GM08714 (cell line): ENCODE measurements around the gene BLOC1S1.

Experiments
- H3K4me3 ChIP-seq: fragments of 200-500 bp; sonication (Bioruptor generic); 2 replicates; pipeline ENCODE4 v1.5.1; 2014; ENCODE audit warnings: mild to moderate bottlenecking, low read length, inconsistent platforms
- ZNF274 ChIP-seq: IDR thresholded peaks from 2 replicates; pipeline ENCODE4 v1.6.1; 2012; ENCODE audit warnings: mild to moderate bottlenecking, low read depth, low read length

BLOC1S1 gene

DNA sequence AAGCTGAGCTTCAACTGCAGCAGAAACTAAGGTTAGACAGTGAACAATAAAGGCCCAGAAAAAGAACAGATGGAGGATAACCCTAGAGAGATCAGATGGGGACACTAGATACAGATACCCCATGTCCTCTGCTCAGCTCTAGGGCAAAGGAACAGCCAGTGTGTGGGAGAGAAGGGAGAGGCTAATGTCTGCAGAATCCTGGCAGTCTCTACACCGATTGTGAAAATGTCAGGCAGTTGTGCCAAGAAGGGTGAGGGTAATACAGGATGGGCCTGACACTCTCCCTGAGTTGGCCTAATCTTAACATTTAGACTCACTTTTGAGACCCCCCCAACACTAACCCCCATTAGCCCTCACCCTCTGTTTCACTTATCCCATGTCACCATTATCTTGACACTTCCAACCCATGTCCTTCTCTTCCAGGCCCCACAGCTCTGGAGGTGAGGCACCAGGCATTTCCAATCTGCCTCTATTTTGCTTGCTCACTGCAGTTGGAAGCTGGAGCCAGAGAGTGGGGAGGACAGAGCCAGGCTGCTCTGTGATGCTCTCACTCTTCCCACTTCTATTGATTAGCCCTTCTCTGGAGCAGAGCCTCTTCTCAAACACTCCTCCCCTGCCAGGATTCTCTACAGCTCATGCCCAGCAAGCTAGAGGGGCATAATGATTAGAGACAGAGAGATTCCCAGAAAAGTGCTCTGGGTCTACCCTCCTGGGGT is 3.0 kb upstream of the BLOC1S1 start:
- H3K4me3 ChIP-seq, result no peak overlapping the region
- no peak for TF ChIP-seq ZNF274

DNA sequence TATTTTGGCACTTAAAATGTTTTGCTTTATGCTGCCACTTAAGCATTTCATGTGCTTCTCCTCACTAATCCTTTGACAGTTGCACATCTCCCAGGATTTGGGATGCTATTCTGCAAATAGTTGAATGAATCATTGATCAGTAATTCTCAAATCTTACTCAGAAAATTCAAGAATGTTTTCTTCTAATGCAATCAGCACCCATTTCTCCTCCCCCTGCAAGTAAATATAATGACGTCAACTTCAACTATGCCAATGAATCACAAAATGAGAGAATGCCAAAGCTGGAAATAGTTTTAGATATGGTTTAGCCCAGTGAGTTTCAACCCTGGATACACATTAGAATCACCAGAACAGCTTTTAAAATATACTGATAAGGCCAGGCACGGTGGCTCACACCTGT is 2.1 kb upstream of the BLOC1S1 start:
- no peak overlapping the region for H3K4me3 ChIP-seq
- TF ChIP-seq ZNF274, result no peak

DNA sequence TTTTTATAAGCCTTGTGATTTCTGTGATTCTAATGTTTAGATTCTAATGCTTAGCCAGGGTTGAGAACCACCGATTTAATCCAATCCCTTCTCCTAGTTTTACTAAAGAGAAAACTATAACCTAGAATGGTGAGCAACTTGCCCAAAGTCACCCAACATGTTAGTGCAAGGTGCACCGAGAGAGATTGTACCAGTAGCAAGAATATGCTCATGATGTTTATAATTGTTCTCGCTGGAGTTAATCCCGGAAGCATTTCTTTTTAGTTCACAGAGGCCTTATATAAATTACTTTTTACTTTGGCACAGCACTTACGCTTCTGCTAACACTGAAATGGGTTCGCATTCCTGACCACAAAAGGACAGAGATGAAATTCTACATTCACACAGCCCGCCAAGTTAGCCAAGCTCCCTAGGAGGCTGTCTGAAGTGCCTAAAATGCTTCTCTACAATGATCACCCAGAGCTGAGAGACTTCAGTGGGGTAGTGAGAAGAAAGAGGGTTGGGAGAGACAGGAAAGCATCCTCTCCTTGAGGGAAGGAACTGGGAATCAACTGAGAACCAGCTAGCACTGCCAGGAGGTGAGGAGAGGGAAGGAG is 579 bp upstream of the BLOC1S1 start:
- H3K4me3 ChIP-seq, result peak overlapping the region; percentile 65
- TF ChIP-seq ZNF274, result no peak

DNA sequence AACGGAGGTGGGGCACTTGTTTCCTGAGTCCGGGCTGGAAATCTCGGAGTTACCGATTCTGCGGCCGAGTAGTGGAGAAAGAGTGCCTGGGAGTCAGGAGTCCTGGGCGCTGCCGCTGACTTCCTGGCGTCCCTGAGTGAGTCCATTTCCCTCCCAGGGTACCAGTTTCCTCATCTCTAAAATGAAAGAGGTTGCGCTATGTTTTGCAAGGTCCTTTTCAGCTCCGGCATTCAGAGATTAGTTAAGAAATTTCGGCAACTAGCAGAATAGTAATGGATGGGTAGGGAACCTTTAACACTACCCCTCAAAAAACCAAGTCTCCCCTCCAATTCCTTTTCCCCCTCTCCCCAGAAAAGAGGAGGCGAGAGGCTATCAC is 724 bp downstream of the BLOC1S1 start:
- no peak for TF ChIP-seq ZNF274
- peak overlapping the region; percentile 65 for H3K4me3 ChIP-seq

DNA sequence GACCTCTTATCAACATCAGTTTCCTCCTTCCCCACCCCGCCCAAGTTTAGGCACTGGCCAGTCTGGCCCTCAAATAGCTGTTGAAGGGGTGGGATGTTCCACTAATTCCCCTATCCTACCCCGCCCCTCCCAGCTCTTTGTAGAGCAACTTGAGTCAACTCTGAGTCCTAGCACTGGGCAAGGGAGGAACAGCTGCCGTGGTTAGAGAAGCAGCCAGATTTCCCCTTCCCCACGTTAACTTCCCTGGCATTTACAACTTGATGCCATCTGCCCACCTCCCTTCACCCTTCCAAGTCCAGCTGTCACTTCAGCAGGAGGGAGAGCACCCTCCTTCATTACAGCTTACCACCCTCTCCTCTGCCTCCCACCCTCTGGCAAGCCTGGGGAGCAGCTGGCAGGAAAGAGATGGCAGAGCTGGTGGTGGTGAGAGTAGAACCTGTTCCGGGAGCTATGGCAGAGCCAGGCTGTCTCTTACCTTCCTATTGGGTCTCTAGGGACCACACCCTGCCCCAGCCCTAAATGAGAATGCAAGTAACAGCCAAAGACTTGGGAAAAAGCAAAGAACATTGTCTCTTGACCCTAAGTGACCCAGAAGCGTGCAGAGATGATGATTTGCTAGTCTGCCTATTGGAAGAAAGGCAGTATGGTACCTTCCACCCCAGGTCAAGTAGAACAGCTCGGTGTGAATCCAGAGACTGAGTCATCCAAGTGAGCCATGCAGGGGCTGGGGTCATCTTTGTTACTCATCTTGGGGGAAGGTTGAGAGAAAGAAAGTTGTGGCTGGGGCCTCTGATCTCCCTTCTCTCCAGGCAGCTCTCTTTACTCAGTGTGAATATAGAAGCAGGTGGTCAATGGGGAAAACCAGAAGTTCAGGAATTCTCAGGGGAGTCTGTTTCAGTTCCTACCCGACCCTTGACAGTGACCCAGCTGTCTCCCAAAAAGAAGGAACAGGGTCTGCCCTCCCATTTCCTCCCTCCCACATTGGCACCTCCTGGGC is 1.5 kb downstream of the BLOC1S1 start:
- no peak for TF ChIP-seq ZNF274
- H3K4me3 ChIP-seq, result peak overlapping the region; percentile 65

DNA sequence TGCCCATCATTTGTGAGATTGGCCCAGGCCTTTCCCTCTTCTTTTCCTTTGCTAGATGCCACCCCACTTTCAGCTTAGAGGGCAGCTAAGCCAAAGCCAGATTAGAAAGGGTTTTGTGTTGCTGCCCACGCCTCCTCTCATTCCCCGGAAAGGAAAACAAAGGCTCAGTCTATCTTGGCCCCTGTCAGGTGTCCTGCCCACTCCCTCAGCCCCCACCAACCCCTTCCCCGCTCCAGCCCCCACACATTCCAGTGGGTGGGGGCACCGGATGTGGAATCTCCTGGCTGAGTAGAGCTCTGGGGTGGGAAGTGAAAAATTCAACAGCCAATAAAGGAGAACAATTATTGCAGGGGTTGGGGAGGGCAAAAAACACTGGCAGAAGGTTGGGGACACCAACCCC is 2.2 kb downstream of the BLOC1S1 start:
- no peak overlapping the region; the same call in 1 of the 2 replicates for H3K4me3 ChIP-seq

DNA sequence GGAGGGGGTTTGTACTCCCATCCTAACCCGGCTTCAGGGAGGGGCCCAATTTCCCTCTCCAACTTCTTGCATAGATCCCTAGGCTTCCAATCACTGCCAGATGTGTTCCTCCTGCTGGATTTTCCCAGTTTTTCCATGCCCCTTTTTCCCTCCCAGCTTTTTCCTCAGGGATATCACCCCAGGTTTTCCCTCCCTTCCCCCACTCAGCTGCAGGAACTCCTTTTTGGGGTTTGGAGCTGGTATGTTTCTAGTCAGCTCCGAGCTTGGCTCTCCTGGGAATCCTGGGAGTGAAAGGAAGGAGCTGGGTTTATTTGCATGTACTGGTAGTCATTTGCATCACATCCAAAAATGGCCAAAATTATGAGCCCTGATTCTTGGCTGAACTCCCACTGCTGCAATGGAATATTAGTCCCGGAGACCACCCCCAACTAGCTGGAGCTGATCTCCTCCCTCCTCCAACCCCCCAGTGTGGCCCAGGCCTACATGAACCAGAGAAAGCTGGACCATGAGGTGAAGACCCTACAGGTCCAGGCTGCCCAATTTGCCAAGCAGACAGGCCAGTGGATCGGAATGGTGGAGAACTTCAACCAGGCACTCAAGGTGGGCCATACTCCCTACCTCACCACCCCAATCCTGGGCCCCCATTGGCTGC is 2.9 kb downstream of the BLOC1S1 start:
- no peak overlapping the region for H3K4me3 ChIP-seq
- no peak for TF ChIP-seq ZNF274

More for the DNA sequence above, 2.2 kb downstream of the BLOC1S1 start:
- no peak for TF ChIP-seq ZNF274

DNA sequence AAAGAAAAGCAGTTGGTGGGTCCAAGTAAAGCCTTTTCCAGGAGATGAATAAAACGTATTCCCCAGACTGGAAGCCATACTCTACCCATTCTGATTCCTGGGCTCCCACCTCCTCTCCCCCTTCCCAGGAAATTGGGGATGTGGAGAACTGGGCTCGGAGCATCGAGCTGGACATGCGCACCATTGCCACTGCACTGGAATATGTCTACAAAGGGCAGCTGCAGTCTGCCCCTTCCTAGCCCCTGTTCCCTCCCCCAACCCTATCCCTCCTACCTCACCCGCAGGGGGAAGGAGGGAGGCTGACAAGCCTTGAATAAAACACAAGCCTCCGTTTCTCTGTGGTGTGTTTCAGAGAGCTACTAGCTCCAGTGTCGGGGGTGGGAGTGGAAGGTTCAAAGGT is 3.5 kb downstream of the BLOC1S1 start:
- no peak for TF ChIP-seq ZNF274
- no peak overlapping the region for H3K4me3 ChIP-seq

DNA sequence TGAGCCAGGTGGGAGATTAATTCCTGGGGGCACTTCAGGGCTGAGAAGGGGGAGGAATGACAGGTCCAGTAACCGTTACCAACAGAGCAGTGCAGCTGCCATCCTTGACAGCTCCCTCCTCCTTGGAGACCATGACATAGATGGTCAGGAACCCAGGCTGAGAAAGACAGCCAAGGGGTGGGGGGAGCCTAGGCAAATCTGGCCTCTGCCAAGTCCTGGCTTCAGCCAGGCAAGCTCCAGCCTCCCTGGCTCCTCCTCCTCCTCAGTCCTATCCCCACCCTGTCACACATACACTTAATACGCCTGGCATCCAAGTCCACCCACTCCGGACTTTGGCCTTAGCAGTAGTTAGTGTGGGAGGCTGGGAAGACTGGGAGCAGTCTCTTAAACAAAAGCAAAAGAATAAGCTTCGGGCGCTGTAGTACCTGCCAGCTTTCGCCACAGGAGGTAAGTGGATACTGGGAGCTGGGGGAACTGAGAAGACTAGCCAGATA is 4.3 kb downstream of the BLOC1S1 start, which contains the start of gene RDH5:
Gene RDH5, plus strand, starts transcription at position 323 of the 494 bp plus-strand sequence. CDS start 792 bp downstream, outside the sequence.
- H3K4me3 ChIP-seq, result no peak within 1 kb of the TSS
- TF ChIP-seq ZNF274, result no peak

DNA sequence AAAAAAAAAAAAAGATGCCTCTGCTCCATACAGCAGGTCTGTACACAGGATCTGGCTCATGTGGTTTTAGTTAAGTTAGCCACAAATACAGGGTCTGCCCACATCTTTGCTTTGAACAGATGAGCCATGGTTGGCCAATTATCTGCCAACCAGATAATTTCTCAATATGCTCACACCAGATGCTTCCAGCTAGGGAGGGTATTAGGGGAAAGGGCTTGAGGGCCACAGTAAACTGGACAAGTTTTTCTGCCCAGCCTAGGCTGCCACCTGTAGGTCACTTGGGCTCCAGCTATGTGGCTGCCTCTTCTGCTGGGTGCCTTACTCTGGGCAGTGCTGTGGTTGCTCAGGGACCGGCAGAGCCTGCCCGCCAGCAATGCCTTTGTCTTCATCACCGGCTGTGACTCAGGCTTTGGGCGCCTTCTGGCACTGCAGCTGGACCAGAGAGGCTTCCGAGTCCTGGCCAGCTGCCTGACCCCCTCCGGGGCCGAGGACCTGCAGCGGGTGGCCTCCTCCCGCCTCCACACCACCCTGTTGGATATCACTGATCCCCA is 5.1 kb downstream of the BLOC1S1 start:
- no peak overlapping the region for H3K4me3 ChIP-seq
- no peak for TF ChIP-seq ZNF274

DNA sequence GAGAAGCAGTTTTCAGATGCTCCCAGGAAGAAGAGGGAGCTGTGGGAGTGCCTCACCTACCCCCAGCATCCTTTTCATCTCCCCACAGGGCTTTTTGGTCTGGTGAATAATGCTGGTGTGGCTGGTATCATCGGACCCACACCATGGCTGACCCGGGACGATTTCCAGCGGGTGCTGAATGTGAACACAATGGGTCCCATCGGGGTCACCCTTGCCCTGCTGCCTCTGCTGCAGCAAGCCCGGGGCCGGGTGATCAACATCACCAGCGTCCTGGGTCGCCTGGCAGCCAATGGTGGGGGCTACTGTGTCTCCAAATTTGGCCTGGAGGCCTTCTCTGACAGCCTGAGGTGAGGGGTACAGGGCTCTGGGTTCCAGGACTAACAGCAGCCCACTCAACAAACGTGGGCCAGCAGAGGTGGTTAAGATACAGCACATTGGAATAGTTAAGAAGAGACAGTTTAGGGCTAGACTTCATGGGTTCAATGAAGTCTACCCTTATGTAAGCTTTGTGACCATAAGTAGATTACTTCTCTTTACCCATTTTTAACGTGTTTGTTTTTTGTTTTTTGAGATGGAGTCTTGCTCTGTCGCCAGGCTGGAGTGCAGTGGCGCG is 5.9 kb downstream of the BLOC1S1 start:
- H3K4me3 ChIP-seq, result no peak overlapping the region
- TF ChIP-seq ZNF274, result no peak

DNA sequence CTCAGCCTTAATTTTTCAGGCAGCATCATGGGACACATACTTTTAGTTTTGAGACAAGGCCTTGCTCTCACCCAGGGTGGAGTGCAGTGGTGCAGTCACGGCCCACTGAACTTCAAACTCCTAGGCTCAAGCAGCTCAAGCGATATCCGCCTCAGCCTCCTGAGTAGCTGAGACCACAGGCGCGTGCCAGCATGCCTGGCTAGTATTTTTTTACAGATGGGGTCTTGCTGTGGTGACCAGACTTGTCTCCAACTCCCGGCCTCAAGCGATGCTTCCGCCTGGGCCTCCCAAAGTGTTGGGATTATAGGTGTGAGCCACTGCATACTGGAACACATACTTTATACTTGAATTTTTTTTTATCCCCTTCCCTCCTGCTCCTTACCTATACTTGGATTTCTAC is 7.1 kb downstream of the BLOC1S1 start:
- TF ChIP-seq ZNF274, result no peak
- no peak overlapping the region for H3K4me3 ChIP-seq
